Measurements from ENCODE around the gene ZDHHC14. TPM values are rescaled to one million over a fixed set of nuclear protein-coding genes. Genes with fewer than 3 reads are reported as not detected.
"Not testable (repeated sequence)": the region's sequence is repeated elsewhere in the genome, so short reads cannot be mapped to it uniquely, and the experiment has no call there.

ZDHHC14 gene
- total and polyA plus RNA-seq, 4 donors, result 4.3 to 18.3 (median 8.9) TPM

- 91 to 97% methylated on average over 16 of the region's 16 CpGs for WGBS, 2 donors
Observed at GRCh38 chr6:157690441-157691210, 309.6 kb downstream of the ZDHHC14 start.

GRCh38 chr6:157691621-157692020, 310.6 kb downstream of the ZDHHC14 start:
- ATAC-seq (ENCODE audit: insufficient read depth, low FRiP score); DNase-seq; H3K9me3 ChIP-seq (ENCODE audit: control insufficient read depth in 4 of 4, insufficient read depth in 3 of 4, low read length in 3 of 4); H3K4me3 ChIP-seq; H3K36me3 ChIP-seq (ENCODE audit: control insufficient read depth in 4 of 4, insufficient read depth in 4 of 4, low read length in 4 of 4); H3K27ac ChIP-seq (ENCODE audit: low read depth in 1 of 2, low read length in 1 of 2); H3K27me3 ChIP-seq (ENCODE audit: control insufficient read depth in 3 of 3, insufficient read depth in 3 of 3, low read length in 2 of 3); H3K9ac ChIP-seq (ENCODE audit: insufficient read depth in 1 of 2, low read length in 2 of 2); H3K4me1 ChIP-seq (ENCODE audit: control insufficient read depth in 5 of 5, insufficient read depth in 5 of 5, low read length in 5 of 5): not testable (repeated sequence)
- WGBS, 2 donors, result 88 to 94% methylated on average over 10 of the region's 10 CpGs

More at GRCh38 chr6:157690441-157691210, 309.6 kb downstream of the ZDHHC14 start:
- no peak for DNase-seq
- Histone ChIP-seq H3K9me3 (ENCODE audit: control insufficient read depth in 4 of 4, insufficient read depth in 3 of 4, low read length in 3 of 4) (no peaks in the 10 kb centered on the region), H3K27ac (ENCODE audit: low read depth in 1 of 2, low read length in 1 of 2) (no peak overlapping the region), H3K4me1 (ENCODE audit: control insufficient read depth in 5 of 5, insufficient read depth in 5 of 5, low read length in 5 of 5) (peaks cover 0 to 7% (median 0%) of the 10 kb centered on the region in 5 donors), H3K36me3 (ENCODE audit: control insufficient read depth in 4 of 4, insufficient read depth in 4 of 4, low read length in 4 of 4) (no peaks in the 10 kb centered on the region), H3K4me3 (no peak overlapping the region), H3K27me3 (ENCODE audit: control insufficient read depth in 3 of 3, insufficient read depth in 3 of 3, low read length in 2 of 3) (peaks cover 0 to 5% (median 0%) of the 10 kb centered on the region in 3 donors), H3K9ac (ENCODE audit: insufficient read depth in 1 of 2, low read length in 2 of 2) (no peak overlapping the region)
- TF ChIP-seq CTCF (IDR thresholded peaks at IDR 0.05; ENCODE audit: control extremely low read depth, extremely low read depth), result no peak
- no peak for ATAC-seq (ENCODE audit: insufficient read depth, low FRiP score)

- H3K4me3 ChIP-seq, result no peak overlapping the region
- WGBS, 2 donors, result 55 to 61% methylated on average over 7 of the region's 7 CpGs
- DNase-seq (no peak), ATAC-seq (ENCODE audit: insufficient read depth, low FRiP score) (peak; percentile 15)
- H3K27ac ChIP-seq (ENCODE audit: low read depth in 1 of 2, low read length in 1 of 2), result no peak overlapping the region
- peaks cover 0 to 5% (median 0%) of the 10 kb centered on the region in 3 donors for H3K27me3 ChIP-seq (ENCODE audit: control insufficient read depth in 3 of 3, insufficient read depth in 3 of 3, low read length in 2 of 3)
- H3K4me1 ChIP-seq (ENCODE audit: control insufficient read depth in 5 of 5, insufficient read depth in 5 of 5, low read length in 5 of 5), result peaks cover 0 to 3% (median 0%) of the 10 kb centered on the region in 5 donors
- peaks cover 0 to 5% (median 0%) of the 10 kb centered on the region in 4 donors for H3K9me3 ChIP-seq (ENCODE audit: control insufficient read depth in 4 of 4, insufficient read depth in 3 of 4, low read length in 3 of 4)
- H3K36me3 ChIP-seq (ENCODE audit: control insufficient read depth in 4 of 4, insufficient read depth in 4 of 4, low read length in 4 of 4), result no peaks in the 10 kb centered on the region
- no peak for TF ChIP-seq CTCF (IDR thresholded peaks at IDR 0.05; ENCODE audit: control extremely low read depth, extremely low read depth)
- H3K9ac ChIP-seq (ENCODE audit: insufficient read depth in 1 of 2, low read length in 2 of 2), result no peak overlapping the region
Observed at GRCh38 chr6:157693867-157694266, 312.9 kb downstream of the ZDHHC14 start.

GRCh38 chr6:157695301-157696040, 314.5 kb downstream of the ZDHHC14 start:
- 87 to 94% methylated on average over 17 of the region's 17 CpGs for WGBS, 2 donors
- H3K27ac ChIP-seq (ENCODE audit: low read depth in 1 of 2, low read length in 1 of 2), result no peak overlapping the region
- ATAC-seq (ENCODE audit: insufficient read depth, low FRiP score), result no peak

More at GRCh38 chr6:157695301-157696040, 314.5 kb downstream of the ZDHHC14 start:
- Histone ChIP-seq H3K4me3 (no peak overlapping the region), H3K9me3 (ENCODE audit: control insufficient read depth in 4 of 4, insufficient read depth in 3 of 4, low read length in 3 of 4) (peaks cover 0 to 5% (median 0%) of the 10 kb centered on the region in 4 donors), H3K4me1 (ENCODE audit: control insufficient read depth in 5 of 5, insufficient read depth in 5 of 5, low read length in 5 of 5) (peaks cover 0 to 3% (median 0%) of the 10 kb centered on the region in 5 donors), H3K27me3 (ENCODE audit: control insufficient read depth in 3 of 3, insufficient read depth in 3 of 3, low read length in 2 of 3) (peaks cover 0 to 5% (median 0%) of the 10 kb centered on the region in 3 donors), H3K36me3 (ENCODE audit: control insufficient read depth in 4 of 4, insufficient read depth in 4 of 4, low read length in 4 of 4) (no peaks in the 10 kb centered on the region), H3K9ac (ENCODE audit: insufficient read depth in 1 of 2, low read length in 2 of 2) (no peak overlapping the region)
- DNase-seq, result peak in 2 of 3 donors; percentile 33 to 34
- no peak for TF ChIP-seq CTCF (IDR thresholded peaks at IDR 0.05; ENCODE audit: control extremely low read depth, extremely low read depth)

All from lung (tissue), 12 donors.